ENCODE measurements around the gene BCAS3.

GRCh38 chr17:61382796-61383688 lies 705.4 kb downstream of the BCAS3 start:
- TF ChIP-seq GLIS3 (CRISPR knock-in tag; IDR thresholded peaks at IDR 0.05) (no peak), CSDC2 (CRISPR knock-in tag; IDR thresholded peaks at IDR 0.05) (no peak), ZNF70 (CRISPR knock-in tag; IDR thresholded peaks at IDR 0.05) (no peak), SNAI2 (CRISPR knock-in tag; IDR thresholded peaks at IDR 0.05) (no peak), PATZ1 (CRISPR knock-in tag; IDR thresholded peaks at IDR 0.05; ENCODE audit: borderline replicate concordance) (no peak; the same call in 1 of the 2 replicates), ZFP30 (CRISPR knock-in tag; IDR thresholded peaks at IDR 0.05) (no peak), CSRNP3 (CRISPR knock-in tag; IDR thresholded peaks at IDR 0.05) (no peak)
